Psoas muscle (tissue), 8 donors: ENCODE results near the gene CPAMD8. TPM values are rescaled to one million over a fixed set of nuclear protein-coding genes. Genes with fewer than 3 reads are reported as not detected.

Source experiments
- ATAC-seq, 4 donors: fragments of 200-7000 bp; cut with Tn5 transposase; one replicate each; pipeline ENCODE4 v1.9.1; 2020; ENCODE audit warnings: moderate library complexity in 3 of 4, mild to moderate bottlenecking in 2 of 4
- DNase-seq, 2 donors: peaks; one replicate each; pipeline ENCODE4 v3.0.0-alpha.2; 2020
- H3K27ac ChIP-seq: fragments of 200-600 bp; one replicate; pipeline ENCODE4 v1.8.0; 2022
- H3K27me3 ChIP-seq, 3 donors: fragments of 200-600 bp in 1 of 3; one replicate each; pipeline versions ENCODE4 v1.6.1 to v1.8.0; 2013 to 2022; ENCODE audit warnings: low read length in 2 of 3, mild to moderate bottlenecking in 2 of 3, moderate library complexity in 1 of 3; ENCODE audit not compliant: insufficient read depth in 3 of 3
- H3K36me3 ChIP-seq, 2 donors: fragments of 200-600 bp in 1 of 2; one replicate each; pipeline versions ENCODE4 v1.6.1 to v1.8.0; 2013 to 2022; ENCODE audit warnings: low read depth in 1 of 2, mild to moderate bottlenecking in 1 of 2, moderate library complexity in 1 of 2; ENCODE audit not compliant: insufficient read depth in 1 of 2
- H3K4me1 ChIP-seq: fragments of 200-600 bp; one replicate; pipeline ENCODE4 v1.8.0; 2022
- H3K4me3 ChIP-seq: fragments of 200-600 bp; one replicate; pipeline ENCODE4 v1.8.0; 2022; ENCODE audit warnings: mild to moderate bottlenecking
- H3K9me3 ChIP-seq: fragments of 200-600 bp; one replicate; pipeline ENCODE4 v1.8.0; 2022
- CTCF ChIP-seq: fragments of 200-600 bp; IDR thresholded peaks from one replicate; pipeline ENCODE4 v1.8.0; 2022; ENCODE audit warnings: antibody characterized with exemption
- WGBS, 3 donors: extraction: QIAGEN DNeasy Blood & Tissue Kit; methylation state at CpG; one replicate each; pipeline versions ENCODE4 v1.1.6 to v1.1.7; 2013; 5-methylcytosine and 5-hydroxymethylcytosine counted together
- intact Hi-C, 2 donors: fragments of 100-400 bp; cut with DNase I; formaldehyde crosslinking; loops; one replicate each; pipeline versions ENCODE4 v1.11.0 to v1.14.2; 2022
- polyA plus RNA-seq, 3 donors: library from polyadenylated mRNA; stranded (reverse); fragments of 200-250 nt; gene quantifications; one replicate each; pipeline ENCODE4 v1.2.3, GENCODE V29; 2013
- total RNA-seq, 4 donors: library from RNA; stranded (reverse); fragmentation: NEBNext Ultra II Directional in 2 of 4; extraction: Animal tissue kit (Norgen Biotek cat#: 25700) in 2 of 4; gene quantifications; one replicate each; pipeline versions ENCODE4 v1.2.1 to v1.2.4, GENCODE V29; 2021 to 2023
- donor health status: healthy with polysubstance abuse.
- donor health status: DM: no; HTN: no; CAD: no; lungs with moderate emphysema.
- donor health status: Bipolar disorder and iron deficiency.
- donor health status: healthy.
- donor health status: DM: yes; HTN: yes; CAD: no.
- donor health status: DM: no; HTN: no; CAD: no.
- donor health status: DM: no; HTN: no; CAD: no.
- donor health status: DM: yes; HTN: yes; CAD: no.

The CPAMD8 gene
- total and polyA plus RNA-seq, 7 donors, result 3.2 to 9.9 (median 8.2) TPM

DNA sequence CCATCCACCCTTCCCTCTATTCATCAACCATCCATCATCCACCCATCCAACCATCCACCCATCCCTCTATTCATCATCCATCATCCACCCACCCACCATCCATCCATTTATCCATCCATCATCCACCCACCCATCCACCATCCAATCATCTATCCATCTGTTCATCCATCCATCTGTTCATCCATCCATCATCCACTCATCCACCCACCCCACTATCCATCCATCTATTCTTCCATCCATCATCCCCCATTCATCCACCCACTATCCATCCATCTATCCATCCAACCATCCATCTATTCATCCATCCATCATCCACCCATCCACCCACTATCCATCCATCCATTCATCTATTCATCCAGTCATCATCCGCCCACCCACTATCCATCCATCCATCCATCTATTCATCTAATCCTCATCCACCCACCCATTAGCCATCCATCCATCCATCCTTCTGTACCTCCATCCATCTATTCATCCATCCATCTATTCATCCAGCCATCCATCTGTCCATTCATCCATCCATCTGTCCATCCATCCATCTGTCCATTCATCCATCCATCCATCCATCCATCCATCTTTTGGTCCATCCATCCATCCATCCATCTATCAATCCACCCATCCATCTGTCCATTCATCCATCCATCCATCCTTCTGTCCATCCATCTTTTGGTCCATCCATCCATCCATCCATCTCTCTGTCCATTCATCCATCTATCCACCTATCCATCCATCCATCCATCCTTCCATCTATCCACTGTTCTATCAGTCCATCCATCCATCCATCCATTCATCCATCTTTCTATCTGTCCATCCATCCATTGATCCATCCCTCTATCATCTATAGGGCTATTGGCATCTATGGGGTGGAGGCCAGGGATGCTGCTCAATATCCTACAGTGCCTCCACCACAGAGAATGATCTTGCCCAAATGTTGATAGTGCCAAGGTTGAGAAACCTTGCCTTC lies 47.5 kb downstream of the CPAMD8 start:
- DNase-seq, result no peak
- no peaks in the 10 kb centered on the region for H3K36me3 ChIP-seq
- H3K27me3 ChIP-seq, result no peaks in the 10 kb centered on the region
- no peak overlapping the region for H3K4me3 ChIP-seq
- no peak for ATAC-seq
- intact Hi-C loops, result no loop called here
- TF ChIP-seq CTCF, result no peak
- H3K9me3 ChIP-seq, result no peaks in the 10 kb centered on the region
- no peaks in the 10 kb centered on the region for H3K4me1 ChIP-seq
- no peak overlapping the region for H3K27ac ChIP-seq
- whole genome bisulfite sequencing, 3 donors, result 93 to 100% (median 96%) methylated on average over 1 of the region's 1 CpG

DNA sequence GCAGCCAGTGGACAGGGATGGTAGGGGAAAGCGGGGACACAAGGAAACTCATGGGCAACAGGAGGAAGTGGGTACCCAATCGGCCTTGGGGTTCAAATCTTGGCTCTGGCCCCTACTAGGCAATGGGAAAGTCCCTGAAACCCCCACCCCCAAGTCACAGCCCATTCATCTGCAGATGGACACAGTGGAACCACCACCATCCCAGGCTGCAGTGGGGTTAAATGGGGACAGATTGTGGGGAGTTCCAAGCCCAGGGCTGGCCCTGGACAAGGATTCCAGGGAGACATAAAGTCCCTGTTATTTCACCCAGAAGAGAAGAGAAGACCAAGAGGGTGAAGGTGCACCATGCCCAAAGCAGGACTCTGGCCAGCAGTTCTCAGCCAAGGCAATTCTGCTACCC lies 48.5 kb downstream of the CPAMD8 start:
- intact Hi-C loops, result no loop called here
- ATAC-seq (no peak), DNase-seq (no peak)
- Histone ChIP-seq H3K4me1 (no peaks in the 10 kb centered on the region), H3K4me3 (no peak overlapping the region), H3K27me3 (no peaks in the 10 kb centered on the region), H3K9me3 (no peaks in the 10 kb centered on the region), H3K36me3 (no peaks in the 10 kb centered on the region), H3K27ac (no peak overlapping the region)
- no peak for TF ChIP-seq CTCF
- 70 to 84% (median 81%) methylated on average over 2 of the region's 2 CpGs for WGBS, 3 donors

DNA sequence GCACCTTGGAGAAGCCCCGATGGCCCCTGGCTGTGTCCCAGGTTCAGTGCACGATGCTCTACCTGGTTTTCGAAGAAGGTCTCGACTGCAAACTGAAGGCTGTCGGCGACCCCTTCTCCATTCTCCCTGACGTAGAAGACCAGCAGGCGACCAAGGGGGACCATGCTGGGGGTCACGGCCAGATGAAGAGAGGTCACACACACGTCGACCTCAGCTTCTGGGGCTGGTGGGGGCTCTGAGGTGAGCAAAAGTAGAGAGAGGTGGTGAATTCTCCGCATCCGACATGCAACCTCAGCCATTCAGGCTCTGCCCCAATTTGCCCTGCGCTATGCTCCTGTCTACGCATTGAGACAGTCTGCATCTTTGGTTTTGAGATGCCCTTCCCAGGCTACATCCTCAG lies 49.3 kb downstream of the CPAMD8 start:
- no peaks in the 10 kb centered on the region for H3K27me3 ChIP-seq
- no peaks in the 10 kb centered on the region for H3K36me3 ChIP-seq
- H3K4me3 ChIP-seq, result no peak overlapping the region
- ATAC-seq (no peak), DNase-seq (no peak)
- TF ChIP-seq CTCF, result no peak
- no peak overlapping the region for H3K27ac ChIP-seq
- WGBS, 3 donors, result 86 to 88% (median 86%) methylated on average over 15 of the region's 15 CpGs
- intact Hi-C loops, result no loop called here
- H3K4me1 ChIP-seq, result no peaks in the 10 kb centered on the region
- H3K9me3 ChIP-seq, result no peaks in the 10 kb centered on the region

- DNase-seq, result no peak
- no peaks in the 10 kb centered on the region for H3K27me3 ChIP-seq
- WGBS, 3 donors, result 86 to 92% (median 86%) methylated on average over 5 of the region's 5 CpGs
- no peak for ATAC-seq
- no peaks in the 10 kb centered on the region for H3K36me3 ChIP-seq
- no peak for TF ChIP-seq CTCF
- no peaks in the 10 kb centered on the region for H3K9me3 ChIP-seq
- intact Hi-C loops, result no loop called here
- H3K27ac ChIP-seq, result no peak overlapping the region
- H3K4me3 ChIP-seq, result no peak overlapping the region
- H3K4me1 ChIP-seq, result no peaks in the 10 kb centered on the region
Observed at GRCh38 chr19:16976446-16976845, 50.2 kb downstream of the CPAMD8 start.

GRCh38 chr19:16970821-16971220 lies 55.8 kb downstream of the CPAMD8 start:
- TF ChIP-seq CTCF, result no peak
- intact Hi-C loops, result no loop called here
- H3K9me3 ChIP-seq, result peaks cover 9% of the 10 kb centered on the region

More at GRCh38 chr19:16970821-16971220, 55.8 kb downstream of the CPAMD8 start:
- DNase-seq (no peak), ATAC-seq (no peak)
- H3K27me3 ChIP-seq, result no peaks in the 10 kb centered on the region
- H3K4me3 ChIP-seq, result no peak overlapping the region
- H3K27ac ChIP-seq, result no peak overlapping the region
- no peaks in the 10 kb centered on the region for H3K36me3 ChIP-seq
- H3K4me1 ChIP-seq, result no peaks in the 10 kb centered on the region
- WGBS, 3 donors, result 78 to 86% (median 82%) methylated on average over 8 of the region's 8 CpGs
